ENCODE results near the gene FRS3.

The FRS3 gene

DNA sequence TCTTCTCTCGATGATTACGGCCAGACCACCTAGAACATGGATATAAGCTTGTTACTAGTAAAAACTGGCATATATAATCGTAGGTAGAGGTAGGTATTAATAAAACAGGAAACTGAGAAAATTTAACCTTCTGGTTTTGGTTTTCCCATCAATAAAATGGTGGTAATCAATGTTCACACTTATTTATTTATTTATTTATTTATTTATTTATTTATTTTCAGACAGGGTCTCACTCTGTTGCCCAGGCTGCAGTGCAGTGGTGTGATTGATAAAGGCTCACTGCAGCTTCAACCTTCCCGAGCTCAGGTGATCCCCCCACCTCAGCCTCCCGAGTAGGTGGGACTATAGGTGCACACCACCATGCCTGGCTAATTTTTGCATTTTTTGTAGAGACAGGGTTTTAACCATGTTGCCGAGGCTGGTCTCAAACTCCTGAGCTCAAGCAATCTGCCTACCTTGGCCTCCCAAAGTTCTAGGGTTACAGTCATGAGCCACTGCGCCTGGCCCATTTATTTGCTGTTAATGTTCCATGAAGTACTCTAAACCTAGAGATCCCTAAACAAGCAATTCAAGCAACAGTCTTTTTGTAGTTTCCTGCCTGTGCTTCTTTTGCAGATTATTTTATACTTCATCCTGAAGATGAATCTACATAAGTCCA is 19.3 kb upstream of the FRS3 start:
- no peak for TF ChIP-seq CTCF (IDR thresholded peaks at IDR 0.05; ENCODE audit: insufficient read depth, low read length, poor library complexity, severe bottlenecking)
- H3K4me3 ChIP-seq (replicated peaks; ENCODE audit: low read depth, low read length), result no peak overlapping the region
- H3K27me3 ChIP-seq (replicated peaks; ENCODE audit: control insufficient read depth, insufficient read depth, low read length), result no peaks in the 10 kb centered on the region
- no peaks in the 10 kb centered on the region; the same call in 1 of the 2 replicates for H3K36me3 ChIP-seq (ENCODE audit: control insufficient read depth, insufficient read depth, low read length)
- no peak for DNase-seq (ENCODE audit: extremely low read depth, insufficient read length)

DNA sequence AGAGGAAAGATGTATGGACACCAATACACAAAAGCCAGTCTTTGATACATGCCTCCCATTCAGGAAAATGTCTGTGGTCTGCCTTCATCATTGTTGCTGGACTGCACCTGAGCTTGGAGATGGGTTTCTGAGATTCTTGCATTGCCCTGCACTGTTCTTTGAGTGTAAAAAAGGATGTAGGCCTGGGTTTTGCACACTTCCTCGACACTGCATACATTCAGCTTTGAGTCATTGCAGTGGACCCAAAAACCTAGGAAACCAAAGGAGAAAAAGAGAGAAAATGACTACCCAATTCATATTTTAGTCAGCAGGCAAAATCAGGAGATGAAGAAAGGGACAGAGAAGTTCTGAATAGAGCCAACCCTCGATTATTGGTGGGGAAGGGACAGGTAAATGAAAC is 16.8 kb upstream of the FRS3 start:
- no peak overlapping the region for H3K4me3 ChIP-seq (replicated peaks; ENCODE audit: low read depth, low read length)
- no peak for DNase-seq (ENCODE audit: extremely low read depth, insufficient read length)
- no peaks in the 10 kb centered on the region for H3K27me3 ChIP-seq (replicated peaks; ENCODE audit: control insufficient read depth, insufficient read depth, low read length)
- TF ChIP-seq CTCF (IDR thresholded peaks at IDR 0.05; ENCODE audit: insufficient read depth, low read length, poor library complexity, severe bottlenecking), result no peak
- peaks cover 2% of the 10 kb centered on the region for H3K36me3 ChIP-seq (ENCODE audit: control insufficient read depth, insufficient read depth, low read length)

GRCh38 chr6:41791984-41792383 is 12.3 kb upstream of the FRS3 start:
- no peak for DNase-seq (ENCODE audit: extremely low read depth, insufficient read length)
- peaks cover 7% of the 10 kb centered on the region for H3K36me3 ChIP-seq (ENCODE audit: control insufficient read depth, insufficient read depth, low read length)
- no peak overlapping the region for H3K4me3 ChIP-seq (replicated peaks; ENCODE audit: low read depth, low read length)
- TF ChIP-seq CTCF (IDR thresholded peaks at IDR 0.05; ENCODE audit: insufficient read depth, low read length, poor library complexity, severe bottlenecking), result no peak
- no peaks in the 10 kb centered on the region for H3K27me3 ChIP-seq (replicated peaks; ENCODE audit: control insufficient read depth, insufficient read depth, low read length)

DNA sequence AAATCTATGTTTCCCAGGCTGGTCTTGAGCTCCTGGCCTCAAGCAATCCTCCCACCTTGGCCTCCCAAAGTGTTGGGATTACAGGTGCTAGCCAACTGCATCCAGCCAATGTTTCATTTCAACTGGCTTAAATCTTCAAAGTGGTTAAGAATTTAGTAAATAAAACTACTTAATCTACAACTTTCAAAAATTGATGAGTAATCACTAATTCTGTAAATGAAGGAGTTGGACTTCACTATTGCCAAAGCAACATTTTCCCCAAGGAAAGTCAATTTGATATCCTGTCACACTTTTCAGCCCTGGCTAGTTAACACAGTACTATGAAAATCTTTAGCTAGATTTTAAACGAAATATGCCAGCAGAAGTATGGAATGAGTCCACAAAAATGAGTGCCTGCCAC is 11.6 kb upstream of the FRS3 start:
- no peak for DNase-seq (ENCODE audit: extremely low read depth, insufficient read length)
- no peaks in the 10 kb centered on the region for H3K27me3 ChIP-seq (replicated peaks; ENCODE audit: control insufficient read depth, insufficient read depth, low read length)
- no peak for TF ChIP-seq CTCF (IDR thresholded peaks at IDR 0.05; ENCODE audit: insufficient read depth, low read length, poor library complexity, severe bottlenecking)
- H3K36me3 ChIP-seq (ENCODE audit: control insufficient read depth, insufficient read depth, low read length), result peaks cover 7% of the 10 kb centered on the region
- no peak overlapping the region for H3K4me3 ChIP-seq (replicated peaks; ENCODE audit: low read depth, low read length)

GRCh38 chr6:41790045-41790444 is 10.3 kb upstream of the FRS3 start:
- Histone ChIP-seq H3K36me3 (ENCODE audit: control insufficient read depth, insufficient read depth, low read length) (peaks cover 7% of the 10 kb centered on the region), H3K27me3 (replicated peaks; ENCODE audit: control insufficient read depth, insufficient read depth, low read length) (no peaks in the 10 kb centered on the region), H3K4me3 (replicated peaks; ENCODE audit: low read depth, low read length) (no peak overlapping the region)
- DNase-seq (ENCODE audit: extremely low read depth, insufficient read length), result no peak
- no peak for TF ChIP-seq CTCF (IDR thresholded peaks at IDR 0.05; ENCODE audit: insufficient read depth, low read length, poor library complexity, severe bottlenecking)

GRCh38 chr6:41789390-41789724 is 9.7 kb upstream of the FRS3 start:
- peaks cover 7% of the 10 kb centered on the region for H3K36me3 ChIP-seq (ENCODE audit: control insufficient read depth, insufficient read depth, low read length)
- H3K4me3 ChIP-seq (replicated peaks; ENCODE audit: low read depth, low read length), result no peak overlapping the region
- no peak for TF ChIP-seq CTCF (IDR thresholded peaks at IDR 0.05; ENCODE audit: insufficient read depth, low read length, poor library complexity, severe bottlenecking)
- no peak for DNase-seq (ENCODE audit: extremely low read depth, insufficient read length)
- no peaks in the 10 kb centered on the region for H3K27me3 ChIP-seq (replicated peaks; ENCODE audit: control insufficient read depth, insufficient read depth, low read length)
